IMR-90 (cell line): ENCODE data around the gene PHF21B. TPM values are rescaled to one million over a fixed set of nuclear protein-coding genes. Genes with fewer than 3 reads are reported as not detected.

Experiments
- ATAC-seq: fragments of 200-7000 bp; cut with Tn5 transposase; 2 replicates; pipeline ENCODE4 v1.9.1; 2020; ENCODE audit warnings: low read depth, mild to moderate bottlenecking, moderate library complexity
- BruUV-seq: library from RNA; stranded (reverse); fragments of 400-500 nt; replicated peaks from 2 replicates; lab custom pipeline; 2021; lab: Mats Ljungman, UMichigan
- CTCF ChIA-PET: fragments of 300-600 bp; formaldehyde crosslinking; extraction: SDS; loops from one replicate; lab custom pipeline; 2021; ENCODE audit warnings: antibody characterized with exemption; lab: Yijun Ruan, JAX
- POLR2A ChIA-PET: fragments of 300-600 bp; sonication (Branson Sonifier 250); formaldehyde crosslinking; loops from one replicate; lab custom pipeline; 2022; ENCODE audit warnings: antibody characterized with exemption; ENCODE audit not compliant: unreplicated experiment; lab: Charles Lee
- DNase-seq: peaks from one replicate; pipeline ENCODE4 v3.0.0; 2013
- H2AFZ ChIP-seq: replicated peaks from 2 replicates; pipeline ENCODE3; 2013; ENCODE audit warnings: low read length, mild to moderate bottlenecking; ENCODE audit not compliant: poor library complexity
- H2AK5ac ChIP-seq: 2 replicates; pipeline ENCODE4 v1.6.1; 2013; ENCODE audit warnings: low read depth, low read length, inconsistent platforms
- H2AK9ac ChIP-seq: replicated peaks from 2 replicates; pipeline ENCODE3; 2013; ENCODE audit warnings: mild to moderate bottlenecking, low read depth, low read length, moderate library complexity; ENCODE audit not compliant: poor library complexity
- H2BK120ac ChIP-seq: 2 replicates; pipeline ENCODE4 v1.6.1; 2013; ENCODE audit warnings: low read depth, low read length, inconsistent platforms
- H2BK15ac ChIP-seq: 3 replicates; pipeline ENCODE4 v1.6.1; 2013; ENCODE audit warnings: low read depth, low read length, inconsistent platforms
- H2BK20ac ChIP-seq: 2 replicates; pipeline ENCODE4 v1.6.1; 2013; ENCODE audit warnings: low read depth, mild to moderate bottlenecking, inconsistent platforms, low read length, moderate library complexity
- H2BK5ac ChIP-seq: 2 replicates; pipeline ENCODE4 v1.6.1; 2013; ENCODE audit warnings: mild to moderate bottlenecking, low read depth, low read length, inconsistent platforms; ENCODE audit not compliant: poor library complexity, severe bottlenecking
- H3K14ac ChIP-seq: replicated peaks from 2 replicates; pipeline ENCODE4 v1.6.1; 2013; ENCODE audit warnings: low read depth, low read length, inconsistent platforms
- H3K18ac ChIP-seq: 2 replicates; pipeline ENCODE4 v1.6.1; 2013; ENCODE audit warnings: low read depth, low read length, control low read depth
- H3K23ac ChIP-seq: 2 replicates; pipeline ENCODE4 v1.6.1; 2013; ENCODE audit warnings: low read depth, low read length, inconsistent platforms
- H3K27ac ChIP-seq: 2 replicates; pipeline ENCODE4 v1.5.1; 2013; ENCODE audit warnings: mild to moderate bottlenecking, control low read depth, low read length; ENCODE audit not compliant: insufficient read depth
- H3K27me3 ChIP-seq: 2 replicates; pipeline ENCODE4 v1.6.1; 2013; ENCODE audit warnings: low read length; ENCODE audit not compliant: control insufficient read depth, insufficient read depth
- H3K36me3 ChIP-seq: 2 replicates; pipeline ENCODE4 v1.6.1; 2013; ENCODE audit warnings: low read length, mixed read lengths; ENCODE audit not compliant: control insufficient read depth, insufficient read depth
- H3K4ac ChIP-seq: 2 replicates; pipeline ENCODE4 v1.6.1; 2013; ENCODE audit warnings: low read depth, low read length, inconsistent platforms
- H3K4me1 ChIP-seq: 2 replicates; pipeline ENCODE4 v1.6.1; 2013; ENCODE audit warnings: low read length, mixed read lengths; ENCODE audit not compliant: control insufficient read depth, insufficient read depth
- H3K4me2 ChIP-seq: 2 replicates; pipeline ENCODE4 v1.6.1; 2013; ENCODE audit warnings: low read depth, mild to moderate bottlenecking, control low read depth, low read length, moderate library complexity
- H3K4me3 ChIP-seq: 2 replicates; pipeline ENCODE4 v1.5.1; 2013; ENCODE audit warnings: low read depth, mild to moderate bottlenecking, control low read depth, low read length, moderate library complexity; ENCODE audit not compliant: insufficient read depth
- H3K56ac ChIP-seq: 2 replicates; pipeline ENCODE4 v1.6.1; 2013; ENCODE audit warnings: low read length, inconsistent platforms; ENCODE audit not compliant: insufficient read depth; ENCODE audit errors: extremely low read depth
- H3K79me1 ChIP-seq, 2 experiments: 2 replicates each; pipeline ENCODE4 v1.6.1; 2013; ENCODE audit warnings: low read length in 2 of 2, inconsistent platforms in 1 of 2, low read depth in 1 of 2
- H3K9ac ChIP-seq: 2 replicates; pipeline ENCODE4 v1.6.1; 2013; ENCODE audit warnings: low read depth, low read length, control low read depth
- H3K9me1 ChIP-seq: 2 replicates; pipeline ENCODE4 v1.6.1; 2013; ENCODE audit warnings: low read length, inconsistent platforms; ENCODE audit not compliant: insufficient read depth
- H3K9me3 ChIP-seq: 2 replicates; pipeline ENCODE4 v1.6.1; 2013; ENCODE audit warnings: low read length; ENCODE audit not compliant: control insufficient read depth, insufficient read depth
- H4K20me1 ChIP-seq: 2 replicates; pipeline ENCODE4 v1.6.1; 2013; ENCODE audit warnings: low read length, inconsistent platforms; ENCODE audit not compliant: insufficient read depth
- H4K5ac ChIP-seq: 2 replicates; pipeline ENCODE4 v1.6.1; 2013; ENCODE audit warnings: mild to moderate bottlenecking, low read depth, low read length, control low read depth
- H4K8ac ChIP-seq, 2 experiments: 2 replicates each; pipeline ENCODE4 v1.6.1; 2013; ENCODE audit warnings: low read depth in 2 of 2, low read length in 2 of 2, control low read depth in 1 of 2, inconsistent platforms in 1 of 2
- H4K91ac ChIP-seq: 2 replicates; pipeline ENCODE4 v1.6.1; 2013; ENCODE audit warnings: low read depth, low read length, inconsistent platforms; ENCODE audit not compliant: insufficient read depth
- BHLHE40 ChIP-seq: fragments of 150-350 bp; IDR thresholded peaks from 2 replicates; pipeline ENCODE4 v1.6.1; 2016; ENCODE audit warnings: mild to moderate bottlenecking, low read depth, low read length
- CEBPB ChIP-seq: IDR thresholded peaks from 2 replicates; pipeline ENCODE4 v1.6.1; 2012; ENCODE audit warnings: low read depth, low read length, improper control_type of control experiment
- CHD1 ChIP-seq: IDR thresholded peaks from 2 replicates; pipeline ENCODE4 v1.6.1; 2012; ENCODE audit warnings: low read depth, low read length, improper control_type of control experiment
- FOS ChIP-seq: fragments of 150-350 bp; IDR thresholded peaks from 2 replicates; pipeline ENCODE4 v1.6.1; 2016; ENCODE audit warnings: low read depth, low read length
- MAFK ChIP-seq: IDR thresholded peaks from 2 replicates; pipeline ENCODE4 v1.6.1; 2012; ENCODE audit warnings: low read depth, low read length, improper control_type of control experiment
- MAZ ChIP-seq: IDR thresholded peaks from 2 replicates; pipeline ENCODE4 v1.6.1; 2012; ENCODE audit warnings: low read depth, mild to moderate bottlenecking, low read length, improper control_type of control experiment, moderate library complexity, borderline replicate concordance
- MXI1 ChIP-seq: IDR thresholded peaks from 2 replicates; pipeline ENCODE4 v1.6.1; 2012; ENCODE audit warnings: low read depth, mild to moderate bottlenecking, low read length, moderate library complexity, borderline replicate concordance
- NFE2L2 ChIP-seq: fragments of 150-350 bp; IDR thresholded peaks from 2 replicates; pipeline ENCODE4 v1.6.1; 2016; ENCODE audit warnings: low read depth, mild to moderate bottlenecking, low read length
- POLR2A ChIP-seq: IDR thresholded peaks from 2 replicates; pipeline ENCODE4 v1.6.1; 2012; ENCODE audit warnings: mild to moderate bottlenecking, low read depth, low read length
- RAD21 ChIP-seq: IDR thresholded peaks from 2 replicates; pipeline ENCODE4 v1.6.1; 2012; ENCODE audit warnings: low read length, improper control_type of control experiment
- RCOR1 ChIP-seq: IDR thresholded peaks from 2 replicates; pipeline ENCODE4 v1.6.1; 2012; ENCODE audit warnings: mild to moderate bottlenecking, low read length, improper control_type of control experiment; ENCODE audit not compliant: insufficient replicate concordance
- RFX5 ChIP-seq: IDR thresholded peaks from 2 replicates; pipeline ENCODE4 v1.8.0; 2012; ENCODE audit warnings: low read depth, mild to moderate bottlenecking, low read length, moderate library complexity
- SMC3 ChIP-seq: fragments of 150-350 bp; IDR thresholded peaks from 2 replicates; pipeline ENCODE4 v1.6.1; 2016; ENCODE audit warnings: low read depth, mild to moderate bottlenecking, antibody characterized with exemption, low read length, moderate library complexity
- whole genome bisulfite sequencing, 2 experiments: methylation state at CpG; one replicate each; pipeline versions ENCODE4 v1.1.5 to v1.1.7; 2013; ENCODE audit warnings: missing lambda C conversion rate in 2 of 2; ENCODE audit not compliant: insufficient read length in 1 of 2; ENCODE audit errors: extremely low coverage in 2 of 2; 5-methylcytosine and 5-hydroxymethylcytosine counted together
- dilution Hi-C: fragments of 300-500 bp; cut with HindIII; formaldehyde crosslinking; loops from one replicate; pipeline ENCODE4 v1.14.3; 2018; ENCODE audit warnings: low sequenced_read_pairs; ENCODE audit not compliant: unreplicated experiment
- in situ Hi-C: fragments of 300-500 bp; cut with MboI; formaldehyde crosslinking; loops from 3 replicates; pipeline ENCODE4 v1.14.3; 2019; ENCODE audit warnings: low sequenced_read_pairs, inconsistent platforms, mixed read lengths
- intact Hi-C: fragments of 100-400 bp; cut with micrococcal nuclease; formaldehyde crosslinking; loops from 2 replicates; pipeline ENCODE4 v1.10.0; 2022
- polyA plus RNA-seq, 3 experiments: library from polyadenylated mRNA; depleted of rRNA; stranded (reverse); fragments of >200 nt; gene quantifications; 2 replicates each; pipeline ENCODE4 v1.2.3, GENCODE V29; 2012; ENCODE audit warnings: low replicate concordance in 1 of 3
- total RNA-seq: library from RNA; depleted of rRNA; stranded (reverse); fragments of >200 nt; gene quantifications from 2 replicates; pipeline ENCODE4 v1.2.3, GENCODE V29; 2012
- TF ChIP-seq, protein P1 (sequence below): fragments of 150-350 bp; IDR thresholded peaks from 2 replicates; pipeline ENCODE4 v1.6.1; 2017; ENCODE audit warnings: mild to moderate bottlenecking, antibody characterized with exemption, low read length, low read depth

Gene PHF21B
- total and polyA plus RNA-seq, 2 of the 4 experiments (the other 2 are of a cell fraction), result 0.02 TPM; not detected in 1

DNA sequence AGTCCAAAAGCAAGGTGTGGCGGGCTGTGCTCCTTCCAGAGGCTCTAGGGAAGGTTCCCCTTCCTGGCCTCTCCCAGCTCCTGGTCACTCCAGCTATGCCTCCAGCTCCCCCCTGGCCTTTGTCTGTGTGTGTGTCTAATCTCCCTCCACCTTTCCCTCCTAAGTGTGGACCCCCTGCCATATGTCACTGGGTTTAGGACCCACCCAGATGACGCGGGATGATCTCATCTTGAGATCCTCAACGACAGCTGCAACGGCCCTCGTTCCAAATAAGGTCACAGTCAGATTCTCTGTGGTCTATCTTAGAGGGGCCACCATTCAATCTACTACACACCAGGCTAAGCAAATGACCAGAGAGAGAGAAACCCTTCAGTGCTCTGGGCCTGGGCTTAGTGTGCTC, 149.5 kb downstream of the PHF21B start:
- H3K4me2 ChIP-seq, result no peak overlapping the region
- H3K9ac ChIP-seq, result no peak overlapping the region
- no peak overlapping the region for H2BK5ac ChIP-seq

More for the DNA sequence above, 149.5 kb downstream of the PHF21B start:
- BruUV-seq, result no TSS peak
- 80% methylated on average over 3 of the region's 6 CpGs; no CpG with 5 or more reads in 1 of the 2 experiments for WGBS, 2 experiments
- H2BK120ac ChIP-seq, result no peak overlapping the region
- H2AK9ac ChIP-seq, result no peak overlapping the region
- TF ChIP-seq BHLHE40 (no peak), NFE2L2 (no peak), CEBPB (no peak), MXI1 (no peak), CHD1 (no peak), POLR2A (no peak), SMC3 (no peak), RAD21 (no peak), FOS (no peak), MAZ (no peak), MAFK (no peak), RCOR1 (no peak), RFX5 (no peak)
- TF ChIP-seq, protein P1, sequence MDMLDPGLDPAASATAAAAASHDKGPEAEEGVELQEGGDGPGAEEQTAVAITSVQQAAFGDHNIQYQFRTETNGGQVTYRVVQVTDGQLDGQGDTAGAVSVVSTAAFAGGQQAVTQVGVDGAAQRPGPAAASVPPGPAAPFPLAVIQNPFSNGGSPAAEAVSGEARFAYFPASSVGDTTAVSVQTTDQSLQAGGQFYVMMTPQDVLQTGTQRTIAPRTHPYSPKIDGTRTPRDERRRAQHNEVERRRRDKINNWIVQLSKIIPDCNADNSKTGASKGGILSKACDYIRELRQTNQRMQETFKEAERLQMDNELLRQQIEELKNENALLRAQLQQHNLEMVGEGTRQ, result no peak
- no peak overlapping the region for H3K4me3 ChIP-seq
- no peak overlapping the region for H4K8ac ChIP-seq
- H2AK5ac ChIP-seq, result no peak overlapping the region
- H4K20me1 ChIP-seq, result no peaks in the 10 kb centered on the region
- H3K9me3 ChIP-seq, result no peaks in the 10 kb centered on the region
- H2BK20ac ChIP-seq, result no peak overlapping the region
- H3K14ac ChIP-seq, result no peak overlapping the region
- H4K5ac ChIP-seq, result no peak overlapping the region
- no peak overlapping the region for H2BK15ac ChIP-seq
- intact Hi-C loops (no loop called here), in situ Hi-C loops (no loop called here), dilution Hi-C loops (no loop called here)
- H3K23ac ChIP-seq, result no peak overlapping the region
- no peak overlapping the region for H4K91ac ChIP-seq
- H3K18ac ChIP-seq, result no peak overlapping the region
- no peaks in the 10 kb centered on the region for H3K9me1 ChIP-seq
- H3K79me1 ChIP-seq, result no peaks in the 10 kb centered on the region
- no peaks in the 10 kb centered on the region for H3K36me3 ChIP-seq
- no peak overlapping the region for H2AFZ ChIP-seq
- H3K27me3 ChIP-seq, result no peaks in the 10 kb centered on the region
- ChIA-PET POLR2A (no interaction called here), CTCF (no interaction called here)
- ATAC-seq, result no peak
- H3K4ac ChIP-seq, result no peak overlapping the region
- H3K4me1 ChIP-seq, result no peaks in the 10 kb centered on the region
- no peak overlapping the region for H3K27ac ChIP-seq
- no peak for DNase-seq
- H3K56ac ChIP-seq, result no peak overlapping the region
